Stimulated activated CD4-positive, alpha-beta T cell treated with anti-CD3 and anti-CD28 coated beads, TNF-alpha, amount 100 ng/mL, for 4 hours (primary cell): ENCODE results near the gene PDE4B.

Source experiments
- DNase-seq, 3 experiments: peaks; one replicate each; pipeline ENCODE4 v3.0.0-alpha.2; 2020; ENCODE audit warnings: low read depth in 3 of 3

Gene PDE4B

DNA sequence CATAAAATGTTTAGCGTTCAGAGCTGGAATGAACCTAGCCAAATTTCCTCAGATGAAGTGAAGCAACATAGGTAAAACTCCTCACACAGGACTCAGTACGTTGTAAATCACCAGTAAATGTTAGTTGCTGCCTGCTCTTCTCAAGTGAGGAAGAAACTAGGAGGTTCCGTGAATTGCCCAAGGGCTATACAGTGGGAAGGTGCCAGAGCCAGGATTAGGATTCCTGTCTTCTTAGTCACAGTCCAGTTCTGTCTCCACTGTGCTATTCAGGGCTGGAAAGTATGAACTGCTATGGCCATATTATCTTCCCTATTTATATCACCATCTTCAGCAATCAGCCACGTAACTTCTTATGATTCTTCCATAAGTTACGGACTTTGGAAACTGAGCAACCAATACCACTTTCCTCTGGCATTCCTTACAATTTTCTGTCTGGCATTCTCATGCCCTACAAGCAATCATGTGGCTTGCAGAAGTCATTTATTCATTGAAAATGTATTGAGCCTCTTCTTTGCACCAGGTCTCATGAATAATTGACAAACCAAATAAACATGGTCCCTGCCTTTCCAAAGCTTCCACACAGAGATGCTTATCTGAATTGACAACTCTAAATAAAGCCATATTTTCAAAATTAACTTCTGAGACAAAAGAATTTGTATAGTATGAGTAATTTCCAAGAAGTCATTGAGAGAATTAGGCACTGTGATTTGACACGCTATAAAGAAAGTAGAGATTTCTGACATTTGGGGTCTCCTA lies 469.7 kb downstream of the PDE4B start:
- DNase-seq: no peak

DNA sequence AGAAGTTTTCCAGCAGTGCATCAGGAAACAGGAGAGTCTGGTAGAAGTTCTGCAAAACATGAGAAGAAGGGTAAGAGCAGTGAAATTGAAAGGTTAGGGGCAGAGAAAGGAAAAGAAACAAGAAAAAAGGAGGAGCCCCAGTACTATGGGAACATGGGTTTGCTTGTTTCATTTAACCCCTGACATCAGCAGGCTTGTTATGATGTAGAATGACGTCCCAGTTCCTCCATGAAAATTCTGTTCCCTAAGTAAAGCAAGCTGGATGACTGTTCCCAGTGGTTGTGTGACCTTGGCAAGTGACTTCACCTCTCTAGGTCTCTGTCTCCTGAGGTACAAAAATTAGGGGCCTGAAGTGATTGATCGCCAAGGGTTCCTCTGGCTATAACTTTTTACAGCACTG lies 472.6 kb downstream of the PDE4B start:
- DNase-seq: no peak

DNA sequence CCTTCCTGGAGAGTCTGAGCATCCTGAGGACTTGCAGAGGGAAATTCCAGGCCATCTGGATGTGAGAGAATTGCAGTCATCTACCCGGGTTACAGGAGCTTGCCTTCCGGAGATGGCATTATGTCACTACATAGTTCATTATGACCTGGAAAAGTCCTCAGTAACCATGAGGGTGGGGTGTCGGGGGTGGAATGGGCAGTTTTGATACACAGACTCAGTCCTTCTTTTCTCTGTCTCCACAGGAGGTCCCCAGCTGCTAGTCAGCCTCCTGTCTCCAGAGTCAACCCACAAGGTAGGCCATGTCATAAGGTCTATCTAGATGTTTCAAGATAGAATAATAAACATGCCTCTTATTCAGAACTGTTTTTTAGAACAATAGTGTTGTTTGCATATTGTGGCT lies 473.1 kb downstream of the PDE4B start:
- no peak for DNase-seq

DNA sequence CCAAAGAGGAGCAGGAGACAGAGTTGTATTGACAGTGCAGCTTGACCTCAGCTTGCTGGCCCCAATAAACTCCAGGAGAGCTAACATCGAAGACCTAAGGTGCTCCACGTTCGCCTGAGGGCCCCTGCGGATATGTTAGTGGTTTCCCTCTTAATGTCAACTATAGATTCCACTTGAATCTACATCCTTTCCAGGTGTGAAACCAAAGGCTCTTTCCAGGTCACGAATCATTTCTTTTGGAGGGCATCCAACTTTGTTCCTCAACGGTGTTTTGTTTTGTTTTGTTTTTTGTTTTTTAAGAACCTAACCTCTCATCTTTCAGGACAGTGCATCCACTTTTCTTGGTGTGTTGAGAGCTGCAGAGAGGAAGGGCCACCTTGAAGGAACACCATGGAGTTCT lies 473.7 kb downstream of the PDE4B start:
- no peak for DNase-seq

DNA sequence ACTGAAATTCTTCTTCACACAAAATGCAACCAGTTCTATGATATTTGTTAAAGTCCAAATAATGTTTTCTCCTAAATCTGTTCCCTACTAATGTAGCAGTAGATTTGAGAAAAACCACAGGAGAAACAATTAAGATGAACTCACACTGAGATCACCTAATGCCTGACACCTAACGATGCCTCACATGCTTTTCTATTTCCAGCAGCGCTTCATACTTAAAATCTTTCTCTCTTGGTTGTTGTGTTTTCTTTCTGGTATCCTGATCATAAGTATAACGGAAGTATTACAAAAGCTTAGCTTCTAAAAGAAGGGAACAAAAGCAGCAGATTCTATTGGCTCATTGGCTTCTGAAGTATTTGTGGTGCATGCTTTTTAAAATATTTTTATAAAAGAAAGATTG lies 474.1 kb downstream of the PDE4B start:
- no peak for DNase-seq

DNA sequence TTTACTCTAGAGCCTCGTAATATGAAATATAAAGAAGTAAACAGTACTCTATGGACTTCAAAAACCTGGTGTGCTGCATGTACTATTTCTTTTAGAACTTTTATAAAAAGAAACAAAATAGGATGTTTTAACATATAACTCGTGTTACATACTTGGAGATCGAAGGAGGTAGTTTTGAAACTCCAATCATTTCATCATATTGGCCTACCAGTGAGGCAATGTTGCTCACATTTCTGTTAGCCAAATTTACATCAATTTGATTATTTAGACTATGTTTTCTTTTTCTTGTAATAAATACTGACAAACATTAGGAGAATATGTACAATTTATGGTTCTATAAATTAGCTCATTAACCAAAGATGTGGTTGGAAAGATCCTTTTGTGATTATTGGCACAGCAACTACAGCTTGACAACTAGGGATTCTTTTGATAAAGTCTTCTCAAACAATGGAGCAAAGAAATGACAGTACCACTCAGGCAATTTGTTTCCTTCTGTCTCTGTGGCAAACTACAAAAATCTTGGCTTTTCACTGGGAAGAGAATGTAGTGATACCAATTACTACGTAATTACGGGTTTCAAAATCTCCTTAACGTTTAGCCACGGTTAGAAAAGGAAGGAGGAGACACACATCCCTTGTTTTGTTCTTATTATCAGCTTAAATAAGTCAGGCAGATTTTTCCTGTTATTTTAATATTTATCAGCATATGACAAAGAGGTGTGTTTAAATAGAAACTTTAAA lies 474.7 kb downstream of the PDE4B start:
- no peak for DNase-seq

DNA sequence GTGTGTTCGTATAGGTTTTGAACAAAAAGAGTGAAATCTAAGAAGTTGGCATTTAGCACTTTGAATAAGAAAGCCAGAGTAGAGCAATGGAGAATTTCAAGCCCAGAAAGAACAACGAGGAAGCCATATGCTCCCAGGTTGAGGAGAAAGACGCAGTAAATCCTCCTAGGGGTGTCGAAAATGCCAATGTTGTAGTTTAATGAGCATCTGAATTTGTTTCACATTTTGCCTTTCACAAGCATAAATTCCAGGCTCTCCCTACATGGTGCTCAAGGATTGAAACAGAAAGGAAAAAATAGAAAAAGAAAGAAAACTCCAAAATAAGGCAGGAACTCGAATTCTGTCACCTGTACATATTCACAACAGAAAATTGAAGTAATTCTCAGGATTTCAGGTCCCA lies 476.5 kb downstream of the PDE4B start:
- DNase-seq: no peak

DNA sequence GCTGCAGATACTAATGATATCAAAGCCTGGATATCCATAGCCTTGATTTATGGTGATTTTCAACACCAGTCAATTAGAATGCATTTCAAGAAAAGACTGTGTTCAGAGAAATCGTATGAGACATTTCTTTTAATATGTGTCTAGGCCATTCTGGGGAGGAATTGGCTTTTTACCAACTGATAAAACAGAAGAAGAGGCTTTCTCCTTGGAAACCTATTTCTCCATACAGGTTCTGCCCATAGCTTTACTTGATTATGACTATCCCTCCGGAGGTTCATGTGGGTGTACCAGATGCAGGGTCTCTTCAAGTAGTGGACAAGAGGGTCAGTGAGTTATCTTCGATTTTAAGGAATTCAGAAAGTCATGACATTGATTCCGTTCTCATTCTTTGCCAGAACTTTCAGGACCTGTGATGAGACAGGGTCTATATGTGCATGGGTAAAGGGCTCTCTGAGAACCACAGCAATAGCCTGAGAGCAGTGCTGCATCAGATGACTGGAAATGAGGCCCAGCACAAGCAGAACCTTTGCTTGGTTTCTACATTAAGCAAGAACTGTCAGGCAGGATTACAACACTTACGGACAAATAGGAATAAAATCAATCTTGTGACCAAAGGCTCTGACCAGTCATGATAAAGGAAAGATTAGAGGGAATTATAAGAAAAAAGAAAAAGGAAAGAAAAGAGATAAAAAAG lies 477.6 kb downstream of the PDE4B start:
- no peak for DNase-seq

DNA sequence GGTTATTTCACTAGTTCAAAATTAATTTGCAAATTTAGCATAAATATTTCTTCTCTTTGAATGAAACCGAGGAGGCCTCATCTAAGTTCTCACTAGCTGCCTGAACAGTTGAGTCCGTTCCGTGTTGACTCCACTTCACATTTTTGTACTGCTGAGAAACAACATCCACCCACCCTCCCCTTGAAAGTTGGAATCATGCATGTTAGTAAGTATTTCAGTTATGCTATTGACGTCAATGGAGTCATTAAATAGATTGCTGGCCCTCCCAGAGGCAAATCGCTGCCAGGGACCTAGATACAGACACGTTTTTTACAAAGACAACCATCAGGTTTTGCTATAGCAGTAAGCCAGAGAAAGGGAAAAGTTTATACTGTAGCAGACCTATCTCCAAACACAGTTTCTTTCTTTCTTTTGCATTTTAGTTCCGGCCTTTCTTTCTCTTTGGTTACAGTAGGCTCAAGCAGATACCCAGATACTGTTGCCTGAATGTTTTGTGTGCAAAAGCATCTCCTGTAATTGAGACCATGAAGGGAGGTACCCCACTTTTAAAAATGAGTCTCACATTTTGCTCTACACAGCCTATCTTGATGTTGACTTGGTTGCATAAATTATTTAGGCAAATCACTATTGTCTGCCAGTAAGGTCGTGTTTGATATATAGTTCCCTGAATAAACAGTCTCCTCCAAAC lies 478.7 kb downstream of the PDE4B start:
- DNase-seq: no peak

DNA sequence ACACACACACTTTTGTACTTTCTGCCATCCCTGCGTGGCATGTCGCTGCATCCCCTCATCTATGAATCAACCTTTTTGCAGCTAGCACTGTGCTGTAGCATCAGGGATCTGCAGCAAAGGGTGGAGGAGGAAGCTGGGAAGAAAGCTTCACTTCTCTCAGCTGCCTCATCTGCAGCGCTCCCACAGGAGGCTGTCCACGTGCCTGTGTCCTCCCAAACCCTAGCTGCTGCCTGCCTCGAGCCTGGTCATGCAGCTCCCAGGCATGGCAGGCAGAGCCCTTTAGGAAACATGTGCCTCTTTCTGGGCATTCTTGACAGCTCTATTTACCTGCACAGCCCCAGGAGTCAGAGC lies 479.2 kb downstream of the PDE4B start:
- no peak for DNase-seq

DNA sequence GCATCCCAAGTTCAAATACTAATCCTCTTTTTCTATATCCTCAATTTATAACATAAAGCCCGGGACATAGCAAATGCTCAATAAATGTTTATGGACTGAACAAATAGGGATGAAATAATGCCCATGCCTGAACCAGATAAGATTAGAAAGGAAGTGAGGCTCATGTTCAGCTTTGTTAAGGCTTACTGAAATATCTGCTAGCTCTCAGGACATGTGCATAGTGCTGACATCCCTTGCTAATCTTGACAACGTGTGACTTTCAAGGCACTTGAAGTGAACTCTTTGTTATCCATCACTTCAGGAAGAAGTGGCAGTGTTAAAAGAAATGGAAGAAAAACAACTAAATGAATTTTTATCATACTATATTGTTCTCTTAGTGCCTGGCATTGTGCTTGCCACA lies 481.0 kb downstream of the PDE4B start:
- DNase-seq: no peak

DNA sequence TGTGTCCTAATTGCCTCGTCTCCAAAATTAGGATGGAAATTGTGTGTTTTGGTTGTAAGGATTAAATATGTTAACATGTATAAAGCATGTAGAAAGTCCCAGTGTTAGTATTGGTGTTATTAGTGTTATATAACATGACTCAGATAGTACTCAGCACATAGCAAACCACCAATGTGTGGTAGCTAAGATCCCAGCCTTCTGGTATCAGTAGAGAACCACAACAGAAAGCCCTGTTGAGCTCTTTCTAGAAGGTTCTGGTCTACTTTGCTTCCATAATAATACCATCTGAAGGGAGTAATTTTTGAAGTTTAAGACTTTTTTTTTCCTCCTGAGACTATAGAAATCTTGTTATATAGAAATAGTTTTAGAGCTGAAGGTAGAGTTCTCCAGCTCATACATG lies 481.9 kb downstream of the PDE4B start:
- DNase-seq: no peak

DNA sequence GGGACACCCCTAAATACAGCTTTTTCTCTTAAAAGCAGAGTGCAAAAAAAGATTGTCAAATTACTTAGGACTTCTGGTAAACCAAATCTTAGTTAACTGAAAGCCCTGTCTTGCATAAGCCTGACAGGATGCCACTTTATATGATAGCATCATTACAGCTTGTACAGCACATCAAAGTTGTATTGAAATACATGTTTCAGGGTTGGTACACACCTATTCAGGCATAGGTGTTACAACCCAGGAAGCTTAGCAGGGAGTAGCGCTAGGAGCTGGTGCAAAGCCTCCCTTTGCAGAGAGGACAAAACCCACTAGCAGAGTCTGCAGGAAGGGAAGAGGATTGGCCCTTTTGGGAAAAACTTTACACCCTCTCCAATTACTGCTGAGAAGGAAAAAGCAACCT lies 482.4 kb downstream of the PDE4B start:
- DNase-seq: no peak

DNA sequence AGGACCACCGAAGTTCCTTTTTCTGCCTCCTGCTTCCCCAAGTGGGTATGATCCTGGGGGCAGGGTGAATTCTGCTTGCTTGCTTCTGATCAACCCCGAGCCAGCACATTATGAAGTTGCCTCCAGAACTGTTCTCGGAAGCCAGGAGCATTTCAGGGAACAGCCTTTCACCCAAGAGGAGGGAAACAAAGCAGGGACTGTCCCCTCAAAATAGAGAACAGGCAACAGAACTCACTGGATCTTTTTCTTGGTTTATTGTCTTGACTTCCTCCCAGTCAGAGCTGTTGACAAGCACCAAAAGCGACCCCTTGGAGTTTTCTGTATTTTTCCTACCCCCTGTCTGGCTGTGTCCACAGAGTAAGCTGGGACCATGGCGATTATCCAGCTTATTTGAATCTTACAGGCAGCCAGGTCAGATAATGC lies 482.9 kb downstream of the PDE4B start:
- DNase-seq: no peak

DNA sequence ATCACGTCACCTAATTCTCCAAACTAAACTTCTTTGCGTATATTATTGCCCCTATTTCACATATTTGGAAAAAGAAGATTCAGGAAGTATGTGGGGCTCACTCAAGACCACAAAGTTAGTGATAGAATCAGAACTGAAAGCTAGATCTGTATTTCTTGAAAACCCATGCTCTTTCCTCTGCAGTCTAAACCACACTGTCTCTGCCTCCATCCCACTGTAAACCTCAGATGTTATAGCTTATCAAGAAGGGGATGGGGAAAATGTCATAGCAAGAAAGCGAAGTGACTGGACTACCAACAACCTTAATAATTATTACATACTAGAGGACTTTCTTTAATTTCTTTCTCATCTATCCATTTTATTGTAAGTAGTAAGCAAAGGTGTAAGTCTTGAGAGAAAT lies 483.5 kb downstream of the PDE4B start:
- no peak for DNase-seq

DNA sequence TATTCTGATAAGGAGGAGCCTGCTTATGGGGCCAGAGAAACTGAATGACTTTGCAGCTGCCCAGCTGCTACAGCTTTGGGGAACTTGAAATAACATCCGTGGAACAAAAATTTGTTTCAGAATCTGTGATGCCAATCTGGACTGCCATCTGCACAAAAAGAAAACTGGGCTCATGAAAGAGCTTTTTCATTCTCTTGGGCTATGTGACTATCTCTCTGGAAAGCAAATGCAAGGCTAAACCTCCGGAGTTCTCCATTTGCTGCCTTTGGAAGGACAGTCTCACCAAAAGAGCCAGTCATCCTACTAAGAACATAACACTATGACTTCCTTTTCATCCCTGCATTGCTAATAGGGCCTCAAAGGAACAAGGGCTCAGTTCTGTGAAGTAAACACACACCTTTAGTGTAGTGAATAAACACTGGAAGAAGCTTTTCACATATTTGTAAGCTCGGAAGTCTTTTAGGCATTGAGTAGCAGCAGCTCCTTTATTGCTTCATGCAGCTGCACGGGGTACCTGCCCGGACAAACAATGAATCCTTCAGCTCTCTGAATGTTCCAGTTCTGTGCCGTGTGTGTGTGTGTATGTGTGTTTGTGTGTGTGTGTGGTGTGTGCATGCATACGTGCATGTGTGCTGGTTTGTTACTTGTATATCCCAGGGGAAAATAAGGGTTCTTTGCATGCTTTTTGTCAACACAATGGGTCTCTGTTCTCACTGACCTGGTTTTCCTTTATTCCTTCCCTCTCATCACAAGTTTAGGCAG lies 485.7 kb downstream of the PDE4B start:
- DNase-seq: no peak

DNA sequence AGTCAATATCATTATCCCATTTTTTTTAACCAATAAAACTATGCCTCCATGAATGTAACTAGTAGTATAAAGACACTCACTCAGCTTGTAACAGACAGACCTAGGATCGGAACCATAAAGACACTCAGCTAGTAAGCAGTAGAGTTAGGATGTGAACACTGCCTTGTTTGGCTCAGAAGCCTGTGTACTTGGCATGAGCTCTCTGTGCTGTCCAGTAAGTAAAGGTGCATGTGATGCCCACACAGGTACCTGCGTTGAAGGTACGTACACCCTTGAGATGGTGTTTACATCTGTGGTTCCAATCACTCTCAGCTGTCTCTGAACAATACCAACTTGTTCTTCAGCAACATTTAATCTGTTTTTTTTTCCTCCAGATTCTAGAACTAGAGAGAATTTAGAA lies 489.1 kb downstream of the PDE4B start:
- DNase-seq: no peak

DNA sequence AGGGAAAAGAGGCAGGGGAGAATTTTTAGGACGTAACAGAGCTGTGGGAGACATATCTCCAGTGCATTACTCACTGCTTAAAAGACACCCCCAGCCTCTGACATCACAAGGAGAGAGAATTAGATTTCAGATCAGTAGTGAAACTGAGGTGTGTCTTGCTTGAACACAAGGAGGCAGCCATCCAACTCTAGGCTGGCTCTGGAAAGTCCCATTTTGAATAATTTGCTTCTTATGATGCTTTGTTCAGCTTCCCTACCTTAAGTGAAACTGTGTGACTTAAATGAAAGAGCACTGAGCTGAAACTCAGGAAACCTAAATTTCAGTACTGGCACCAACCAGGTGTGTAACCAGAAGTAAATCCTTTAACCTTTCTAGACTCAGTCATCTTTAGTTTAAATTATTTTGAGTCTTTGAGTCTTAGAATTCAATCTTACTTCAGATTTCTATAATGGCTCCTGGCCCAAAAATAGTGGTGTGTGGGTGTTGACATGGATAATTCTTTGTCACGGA lies 489.7 kb downstream of the PDE4B start:
- peak in 2 of 3 experiments; percentile 26 to 54 for DNase-seq

DNA sequence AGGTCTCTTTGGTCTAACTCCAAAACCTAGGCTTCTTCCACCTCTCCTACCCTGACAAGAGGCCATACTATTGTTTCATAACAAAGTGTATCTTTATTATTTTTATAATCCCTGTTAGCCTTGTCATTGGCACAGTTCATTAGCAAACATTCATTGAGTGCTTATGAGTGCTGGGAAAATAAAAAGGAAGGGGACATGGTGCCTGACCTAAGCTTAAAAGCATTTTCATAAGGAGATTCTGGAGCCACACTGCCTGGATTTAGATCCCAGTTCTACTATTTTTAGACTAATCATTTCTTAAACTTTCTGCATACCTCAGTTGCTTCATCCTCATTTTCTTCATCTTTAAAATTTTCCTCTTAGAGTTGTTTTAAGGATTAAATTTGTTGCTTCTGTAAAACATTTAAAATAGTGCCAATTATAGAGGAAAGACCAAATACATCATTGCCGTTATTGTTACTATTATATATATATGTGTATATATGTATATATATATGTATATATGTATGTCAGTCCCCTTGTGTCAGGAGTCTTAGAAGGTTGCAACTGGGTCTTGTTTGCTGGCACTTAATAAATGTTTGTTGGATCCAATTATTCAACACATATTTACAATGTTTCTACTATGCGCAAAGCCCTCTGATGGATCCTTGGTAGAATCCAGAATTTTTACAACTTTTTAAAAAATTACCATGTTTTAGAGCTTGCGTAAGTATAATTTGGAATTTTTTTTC lies 490.4 kb downstream of the PDE4B start:
- DNase-seq: no peak

DNA sequence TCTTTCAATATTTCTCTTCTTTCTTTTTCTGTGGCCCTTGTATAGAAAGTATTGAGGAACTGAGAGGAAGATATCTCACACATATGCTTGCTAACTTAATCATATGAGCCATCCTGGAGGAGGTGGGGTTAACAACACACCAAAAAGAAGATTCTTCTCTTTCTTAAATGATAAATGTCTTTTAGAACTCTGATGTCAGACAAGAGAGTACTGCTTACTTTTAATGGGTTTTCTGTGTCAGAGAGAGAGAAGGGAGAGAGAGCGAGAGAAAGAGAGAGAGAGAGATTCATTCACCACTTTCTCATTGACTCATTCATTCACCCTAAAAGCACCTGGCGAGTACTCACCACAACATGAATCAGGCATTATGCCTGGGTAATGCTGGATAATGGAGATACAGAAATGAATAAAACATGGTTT lies 490.9 kb downstream of the PDE4B start:
- DNase-seq: no peak

DNA sequence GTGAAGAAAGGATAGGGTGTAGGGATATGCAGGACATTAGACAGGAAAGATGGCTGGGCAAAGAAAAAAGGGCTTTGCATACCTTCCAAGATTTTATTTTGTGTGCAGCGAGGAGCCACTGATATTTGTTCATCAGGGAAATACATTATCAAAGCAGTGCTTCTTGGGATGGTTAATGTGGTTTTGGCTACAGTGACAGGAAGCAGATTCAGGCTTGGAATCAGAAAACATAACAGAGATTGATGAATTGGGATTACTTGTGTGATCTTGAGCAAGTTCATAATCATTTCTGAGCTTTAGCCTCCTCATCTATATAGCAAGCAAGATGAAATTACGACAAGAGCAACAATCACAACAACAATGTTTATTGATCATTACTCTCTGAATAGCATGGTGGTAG lies 492.1 kb downstream of the PDE4B start:
- no peak for DNase-seq
